Breast epithelium (tissue), 4 donors: Measurements from ENCODE around the gene RECQL5. TPM values are rescaled to one million over a fixed set of nuclear protein-coding genes. Genes with fewer than 3 reads are reported as not detected.
A peak's percentile ranks its signal among the peaks of the same experiment; 100 is the strongest.

Source experiments
- DNase-seq, 2 donors: peaks; one replicate each; pipeline ENCODE4 v3.0.0-alpha.2; 2019; ENCODE audit warnings: low spot score in 2 of 2
- H3K27ac ChIP-seq, 2 donors: fragments of 200-600 bp; sonication (generic) in 1 of 2; one replicate each; pipeline ENCODE4 v1.5.1; 2016 to 2019; ENCODE audit warnings: mild to moderate bottlenecking in 1 of 2
- H3K27me3 ChIP-seq, 2 donors: fragments of 200-600 bp; sonication (generic) in 1 of 2; one replicate each; pipeline versions ENCODE4 v1.5.1 to v1.6.0; 2017 to 2019; ENCODE audit warnings: control low read depth in 1 of 2, mild to moderate bottlenecking in 1 of 2
- H3K36me3 ChIP-seq: fragments of 200-600 bp; one replicate; pipeline ENCODE4 v1.5.1; 2019
- H3K4me1 ChIP-seq, 2 donors: fragments of 200-600 bp; sonication (generic); one replicate each; pipeline ENCODE4 v1.5.1; 2016 to 2019; ENCODE audit warnings: control low read depth in 1 of 2
- H3K4me3 ChIP-seq, 3 donors: fragments of 200-600 bp; sonication (generic); 1 replicate in 2 of 3; 2 replicates in 1 of 3; pipeline ENCODE4 v1.5.1; 2016 to 2019; ENCODE audit warnings: mild to moderate bottlenecking in 3 of 3, moderate library complexity in 2 of 3
- H3K9me3 ChIP-seq, 2 donors: fragments of 200-600 bp; sonication (generic) in 1 of 2; one replicate each; pipeline ENCODE4 v1.5.1; 2016 to 2019; ENCODE audit warnings: control low read depth in 1 of 2
- POLR2A ChIP-seq: fragments of 450-650 bp; IDR thresholded peaks from one replicate; pipeline ENCODE4 v1.6.1; 2016; ENCODE audit warnings: antibody characterized with exemption, mild to moderate bottlenecking, moderate library complexity
- POLR2AphosphoS5 ChIP-seq, 3 donors: sonication (generic); formaldehyde crosslinking; IDR thresholded peaks; one replicate each; pipeline ENCODE4 v1.6.1; 2017; ENCODE audit warnings: antibody characterized with exemption in 3 of 3
- intact Hi-C: fragments of 100-400 bp; cut with DNase I; formaldehyde crosslinking; loops from one replicate; pipeline ENCODE4 v1.15.1; 2023; ENCODE audit warnings: low total_unique reads
- total RNA-seq, 3 donors: library from RNA; depleted of rRNA; stranded (reverse); fragments of >200 nt; gene quantifications; one replicate each; pipeline ENCODE4 v1.1.0, GENCODE V29; 2016
- TF ChIP-seq, protein P1 (sequence below), 3 donors: fragments of 450-650 bp; IDR thresholded peaks; one replicate each; pipeline ENCODE4 v1.5.1; 2016 to 2017; ENCODE audit warnings: antibody characterized with exemption in 3 of 3, mild to moderate bottlenecking in 3 of 3, moderate library complexity in 3 of 3

The RECQL5 gene
- total RNA-seq, 3 donors from 2014 or later, result 10.7 to 22.8 (median 14.1) TPM

DNA sequence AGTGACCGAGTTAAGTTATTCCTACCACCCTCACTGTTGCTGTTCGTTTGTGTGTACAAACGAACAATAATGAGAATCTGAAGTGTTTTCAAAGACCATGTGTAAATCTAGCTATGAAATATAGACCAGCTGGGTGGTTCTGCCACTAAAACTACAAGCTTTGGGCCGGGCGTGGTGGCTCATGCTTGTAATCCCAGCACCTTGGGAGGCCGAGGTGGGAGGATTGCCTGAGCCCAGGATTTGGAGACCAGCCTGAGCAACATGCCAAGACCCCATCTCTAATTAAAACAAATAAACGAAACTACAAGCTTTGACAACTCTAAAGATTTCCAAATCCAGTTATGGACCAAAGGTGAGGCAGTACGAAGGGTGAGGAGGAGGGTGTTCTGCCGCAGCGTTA lies 973 bp downstream of the RECQL5 start:
- no peaks in the 10 kb centered on the region for H3K9me3 ChIP-seq
- intact Hi-C loops, result no loop called here
- no peaks in the 10 kb centered on the region for H3K36me3 ChIP-seq
- H3K27me3 ChIP-seq, result no peaks in the 10 kb centered on the region
- TF ChIP-seq POLR2AphosphoS5 (IDR thresholded peaks at IDR 0.05), result no peak
- TF ChIP-seq, protein P1, sequence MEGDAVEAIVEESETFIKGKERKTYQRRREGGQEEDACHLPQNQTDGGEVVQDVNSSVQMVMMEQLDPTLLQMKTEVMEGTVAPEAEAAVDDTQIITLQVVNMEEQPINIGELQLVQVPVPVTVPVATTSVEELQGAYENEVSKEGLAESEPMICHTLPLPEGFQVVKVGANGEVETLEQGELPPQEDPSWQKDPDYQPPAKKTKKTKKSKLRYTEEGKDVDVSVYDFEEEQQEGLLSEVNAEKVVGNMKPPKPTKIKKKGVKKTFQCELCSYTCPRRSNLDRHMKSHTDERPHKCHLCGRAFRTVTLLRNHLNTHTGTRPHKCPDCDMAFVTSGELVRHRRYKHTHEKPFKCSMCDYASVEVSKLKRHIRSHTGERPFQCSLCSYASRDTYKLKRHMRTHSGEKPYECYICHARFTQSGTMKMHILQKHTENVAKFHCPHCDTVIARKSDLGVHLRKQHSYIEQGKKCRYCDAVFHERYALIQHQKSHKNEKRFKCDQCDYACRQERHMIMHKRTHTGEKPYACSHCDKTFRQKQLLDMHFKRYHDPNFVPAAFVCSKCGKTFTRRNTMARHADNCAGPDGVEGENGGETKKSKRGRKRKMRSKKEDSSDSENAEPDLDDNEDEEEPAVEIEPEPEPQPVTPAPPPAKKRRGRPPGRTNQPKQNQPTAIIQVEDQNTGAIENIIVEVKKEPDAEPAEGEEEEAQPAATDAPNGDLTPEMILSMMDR (IDR thresholded peaks at IDR 0.05), result no peak
- no peak for TF ChIP-seq POLR2A
- no peak overlapping the region for H3K27ac ChIP-seq
- no peak for DNase-seq
- H3K4me1 ChIP-seq, result peaks cover 0 to 6% of the 10 kb centered on the region in 2 donors
- peak overlapping the region in 2 of 3 donors; percentile 68 to 89 for H3K4me3 ChIP-seq

DNA sequence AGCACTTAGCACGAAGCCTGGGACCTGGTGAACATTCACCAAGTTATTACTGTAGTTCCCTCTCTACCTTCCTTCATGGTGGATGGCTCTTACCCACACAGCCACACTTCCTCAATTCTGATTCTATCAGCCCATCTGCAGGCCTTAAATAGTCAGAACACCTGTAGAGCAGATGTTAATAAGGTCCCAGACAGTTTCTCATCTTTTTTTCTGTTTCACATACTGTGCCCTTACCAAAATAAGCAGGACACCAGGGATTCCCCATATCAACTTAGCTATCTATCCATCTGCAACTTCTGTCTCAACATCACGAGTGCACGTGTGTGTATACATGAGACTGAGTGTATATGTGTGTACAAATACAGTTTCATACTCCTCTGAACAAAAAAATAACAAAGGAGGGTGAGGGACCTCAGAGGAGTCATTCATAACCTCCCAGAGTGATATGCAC lies 2.8 kb downstream of the RECQL5 start:
- no peaks in the 10 kb centered on the region for H3K36me3 ChIP-seq
- no peak overlapping the region for H3K4me3 ChIP-seq
- no peak overlapping the region for H3K27ac ChIP-seq
- intact Hi-C loops, result no loop called here
- no peaks in the 10 kb centered on the region for H3K27me3 ChIP-seq
- H3K9me3 ChIP-seq, result no peaks in the 10 kb centered on the region
- TF ChIP-seq, protein P1 (IDR thresholded peaks at IDR 0.05), result no peak
- TF ChIP-seq POLR2A, result no peak
- no peak for TF ChIP-seq POLR2AphosphoS5 (IDR thresholded peaks at IDR 0.05)
- H3K4me1 ChIP-seq, result peaks cover 0 to 6% of the 10 kb centered on the region in 2 donors
- no peak for DNase-seq

DNA sequence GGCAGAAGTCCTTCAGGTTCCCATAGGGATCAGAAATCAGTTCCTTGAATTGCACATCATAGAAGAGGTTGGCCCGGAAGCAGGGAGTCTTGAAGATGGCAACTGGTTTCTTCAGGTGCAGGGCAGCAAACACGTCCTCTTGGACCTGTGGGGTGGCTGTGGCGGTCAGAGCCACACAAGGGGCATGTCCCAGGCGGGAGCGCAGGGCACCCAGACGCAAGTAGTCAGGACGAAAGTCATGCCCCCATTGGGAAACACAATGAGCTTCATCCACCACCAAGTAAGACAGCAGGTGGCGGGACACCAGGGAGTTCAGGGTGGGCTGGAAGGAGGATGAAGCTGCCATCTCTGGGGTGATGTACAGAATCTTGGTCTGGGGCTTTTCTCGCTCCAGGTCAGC lies 4.4 kb downstream of the RECQL5 start:
- DNase-seq, result no peak
- no peaks in the 10 kb centered on the region for H3K9me3 ChIP-seq
- intact Hi-C loops, result loop anchor here (2.0 kb wide), 1 partner anchor 222 kb away; no protein-coding TSS in a partner anchor
- H3K27ac ChIP-seq, result no peak overlapping the region
- H3K4me3 ChIP-seq, result no peak overlapping the region
- H3K36me3 ChIP-seq, result no peaks in the 10 kb centered on the region
- TF ChIP-seq POLR2AphosphoS5 (IDR thresholded peaks at IDR 0.05) (no peak), POLR2A (no peak)
- TF ChIP-seq, protein P1 (IDR thresholded peaks at IDR 0.05), result no peak
- peaks cover 0 to 6% of the 10 kb centered on the region in 2 donors for H3K4me1 ChIP-seq
- no peaks in the 10 kb centered on the region for H3K27me3 ChIP-seq

DNA sequence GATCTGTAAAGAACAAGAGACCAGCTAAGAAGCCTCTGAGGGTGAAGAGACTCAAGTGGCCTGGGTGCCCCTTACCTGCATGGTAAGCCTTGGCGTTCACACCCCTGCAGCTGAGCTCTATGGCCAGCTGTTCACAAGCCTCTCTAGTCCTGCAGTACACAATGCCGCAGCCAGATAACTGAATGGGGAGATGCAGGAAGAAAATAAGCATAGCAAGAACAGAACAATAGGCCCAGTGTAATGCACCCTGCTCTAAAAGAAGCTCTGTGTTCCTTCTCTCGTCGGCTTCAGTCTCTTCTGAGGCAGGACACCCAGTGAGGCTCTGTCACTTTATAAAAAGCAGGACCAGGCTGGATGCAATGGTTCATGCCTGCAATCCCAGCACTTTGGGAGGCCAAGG lies 5.4 kb downstream of the RECQL5 start:
- TF ChIP-seq, protein P1 (IDR thresholded peaks at IDR 0.05), result no peak
- TF ChIP-seq POLR2AphosphoS5 (IDR thresholded peaks at IDR 0.05) (no peak), POLR2A (no peak)
- Histone ChIP-seq H3K36me3 (no peaks in the 10 kb centered on the region), H3K27ac (no peak overlapping the region), H3K27me3 (no peaks in the 10 kb centered on the region), H3K4me1 (peaks cover 0 to 6% of the 10 kb centered on the region in 2 donors), H3K9me3 (no peaks in the 10 kb centered on the region), H3K4me3 (no peak overlapping the region)
- intact Hi-C loops, result no loop called here
- peak in 1 of 2 donors; percentile 22 for DNase-seq

DNA sequence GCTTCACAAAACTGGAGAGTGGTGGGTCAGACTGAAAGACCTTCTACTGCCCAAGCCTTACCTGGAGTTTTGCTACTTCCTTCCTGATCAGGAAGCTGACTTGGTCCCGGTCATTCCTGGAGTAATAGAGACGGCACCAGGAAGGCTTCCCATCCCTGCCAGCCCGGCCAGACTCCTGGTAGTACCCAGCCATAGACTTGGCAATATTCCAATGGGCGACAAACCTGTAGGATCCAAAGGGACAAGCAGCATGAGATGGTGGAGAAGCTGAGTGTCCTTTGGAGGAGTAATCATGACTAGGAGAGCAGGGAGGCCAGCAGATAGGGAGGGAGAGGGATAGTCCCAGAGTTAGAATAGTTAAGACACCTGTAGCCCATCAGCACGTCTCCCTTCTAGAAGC lies 8.7 kb downstream of the RECQL5 start:
- peak in 1 of 2 donors; percentile 9 for DNase-seq
- H3K9me3 ChIP-seq, result no peaks in the 10 kb centered on the region
- TF ChIP-seq POLR2AphosphoS5 (IDR thresholded peaks at IDR 0.05) (no peak), POLR2A (no peak)
- TF ChIP-seq, protein P1 (IDR thresholded peaks at IDR 0.05), result no peak
- H3K27me3 ChIP-seq, result no peaks in the 10 kb centered on the region
- H3K4me3 ChIP-seq, result no peak overlapping the region
- no peaks in the 10 kb centered on the region for H3K4me1 ChIP-seq
- H3K27ac ChIP-seq, result no peak overlapping the region
- H3K36me3 ChIP-seq, result no peaks in the 10 kb centered on the region
- intact Hi-C loops, result no loop called here
